GM18519 (cell line): ENCODE measurements around the gene ACVRL1.

Source experiments
- ATAC-seq: cut with Tn5 transposase; IDR thresholded peaks from one replicate; pipeline ENCODE4 v1.9.1; 2021; ENCODE audit warnings: mild to moderate bottlenecking, moderate library complexity; ENCODE audit not compliant: unreplicated experiment, low FRiP score

ACVRL1 gene

GRCh38 chr12:51907083-51907855, at the start of gene ACVRL1:
ACVRL1 (plus strand) TSS chr12:51907504; CDS start chr12:51912475, 4,971 bp downstream.
- ATAC-seq: no peak

GRCh38 chr12:51860986-51861385, 46.3 kb upstream of the ACVRL1 start:
- no peak for ATAC-seq

- no peak for ATAC-seq
Measured at GRCh38 chr12:51862947-51863346, 44.4 kb upstream of the ACVRL1 start.

GRCh38 chr12:51863363-51863932, 43.9 kb upstream of the ACVRL1 start:
- ATAC-seq: no peak

GRCh38 chr12:51863933-51864832, 43.1 kb upstream of the ACVRL1 start:
- no peak for ATAC-seq

GRCh38 chr12:51864833-51865670, 42.3 kb upstream of the ACVRL1 start:
- ATAC-seq: no peak

GRCh38 chr12:51865757-51866270, 41.5 kb upstream of the ACVRL1 start:
- no peak for ATAC-seq

- ATAC-seq: no peak
Measured at GRCh38 chr12:51866324-51866723, 41.0 kb upstream of the ACVRL1 start.

GRCh38 chr12:51866762-51867161, 40.5 kb upstream of the ACVRL1 start:
- ATAC-seq: no peak

GRCh38 chr12:51867371-51867770, 39.9 kb upstream of the ACVRL1 start:
- ATAC-seq: no peak

- ATAC-seq: no peak
Measured at GRCh38 chr12:51867796-51868428, 39.4 kb upstream of the ACVRL1 start.

- no peak for ATAC-seq
Measured at GRCh38 chr12:51868821-51869495, 38.3 kb upstream of the ACVRL1 start.

- ATAC-seq: no peak
Measured at GRCh38 chr12:51869496-51869865, 37.8 kb upstream of the ACVRL1 start.

- no peak for ATAC-seq
Measured at GRCh38 chr12:51869931-51870330, 37.4 kb upstream of the ACVRL1 start.

GRCh38 chr12:51870504-51870903, 36.8 kb upstream of the ACVRL1 start:
- ATAC-seq: no peak

- ATAC-seq: no peak
Measured at GRCh38 chr12:51871126-51871525, 36.2 kb upstream of the ACVRL1 start.

- ATAC-seq: no peak
Measured at GRCh38 chr12:51871918-51872688, 35.2 kb upstream of the ACVRL1 start.

GRCh38 chr12:51872689-51872981, 34.7 kb upstream of the ACVRL1 start:
- ATAC-seq: no peak
